Lower leg skin (tissue), 3 donors: ENCODE data around the gene JPT2.

ENCODE experiments used
- POLR2A ChIP-seq, 2 donors: fragments of 450-650 bp; IDR thresholded peaks; one replicate each; pipeline ENCODE4 v1.6.1; 2016 to 2017; ENCODE audit warnings: antibody characterized with exemption in 2 of 2, mild to moderate bottlenecking in 1 of 2, moderate library complexity in 1 of 2
- TF ChIP-seq, protein P1 (sequence below), 3 donors: fragments of 450-650 bp; IDR thresholded peaks; one replicate each; pipeline ENCODE4 v1.5.1; 2016; ENCODE audit warnings: antibody characterized with exemption in 3 of 3, mild to moderate bottlenecking in 3 of 3, moderate library complexity in 2 of 3

DNA sequence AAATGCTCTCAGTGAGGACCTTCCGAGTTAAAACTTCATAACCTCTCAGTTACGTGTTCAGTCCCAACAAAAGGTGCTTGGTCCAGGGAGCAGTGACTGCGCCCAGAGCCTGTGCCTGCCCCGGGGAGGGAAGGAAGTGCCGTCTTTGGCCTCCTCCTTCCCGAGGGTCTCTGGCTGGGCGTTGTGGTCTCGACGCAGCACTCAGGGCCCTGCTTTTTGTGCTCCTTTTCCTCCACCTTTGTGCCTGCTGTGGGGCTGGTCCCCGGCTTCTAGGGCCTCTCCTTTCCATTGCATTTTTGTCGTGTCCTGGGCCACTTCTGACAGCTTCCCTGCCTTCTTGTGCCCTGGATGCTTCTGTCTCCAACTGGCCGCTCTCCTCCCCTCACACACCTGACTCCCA, 36.8 kb upstream of the JPT2 start:
- TF ChIP-seq, protein P1, sequence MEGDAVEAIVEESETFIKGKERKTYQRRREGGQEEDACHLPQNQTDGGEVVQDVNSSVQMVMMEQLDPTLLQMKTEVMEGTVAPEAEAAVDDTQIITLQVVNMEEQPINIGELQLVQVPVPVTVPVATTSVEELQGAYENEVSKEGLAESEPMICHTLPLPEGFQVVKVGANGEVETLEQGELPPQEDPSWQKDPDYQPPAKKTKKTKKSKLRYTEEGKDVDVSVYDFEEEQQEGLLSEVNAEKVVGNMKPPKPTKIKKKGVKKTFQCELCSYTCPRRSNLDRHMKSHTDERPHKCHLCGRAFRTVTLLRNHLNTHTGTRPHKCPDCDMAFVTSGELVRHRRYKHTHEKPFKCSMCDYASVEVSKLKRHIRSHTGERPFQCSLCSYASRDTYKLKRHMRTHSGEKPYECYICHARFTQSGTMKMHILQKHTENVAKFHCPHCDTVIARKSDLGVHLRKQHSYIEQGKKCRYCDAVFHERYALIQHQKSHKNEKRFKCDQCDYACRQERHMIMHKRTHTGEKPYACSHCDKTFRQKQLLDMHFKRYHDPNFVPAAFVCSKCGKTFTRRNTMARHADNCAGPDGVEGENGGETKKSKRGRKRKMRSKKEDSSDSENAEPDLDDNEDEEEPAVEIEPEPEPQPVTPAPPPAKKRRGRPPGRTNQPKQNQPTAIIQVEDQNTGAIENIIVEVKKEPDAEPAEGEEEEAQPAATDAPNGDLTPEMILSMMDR (IDR thresholded peaks at IDR 0.05) = no peak
- TF ChIP-seq POLR2A (IDR thresholded peaks at IDR 0.05) = no peak
